BE2C (cell line): ENCODE data around the gene ASB4.
"Not testable (repeated sequence)": the region's sequence is repeated elsewhere in the genome, so short reads cannot be mapped to it uniquely, and the experiment has no call there.

Experiments
- DNase-seq: peaks from one replicate; pipeline ENCODE4 v3.0.0-alpha.2; 2020
- H3K27me3 ChIP-seq: fragments of 250-450 bp; sonication (Bioruptor Pico); 2 replicates; pipeline ENCODE4 v1.5.1; 2020; ENCODE audit warnings: mild to moderate bottlenecking
- H3K36me3 ChIP-seq: fragments of 250-450 bp; sonication (Bioruptor Pico); 2 replicates; pipeline ENCODE4 v1.5.1; 2020; ENCODE audit warnings: mild to moderate bottlenecking
- H3K4me1 ChIP-seq: fragments of 250-450 bp; sonication (Bioruptor Pico); 2 replicates; pipeline ENCODE4 v1.5.1; 2020
- H3K4me3 ChIP-seq: 2 replicates; pipeline ENCODE4 v1.5.1; 2011; ENCODE audit warnings: low read depth, low read length
- H3K9me3 ChIP-seq: fragments of 250-450 bp; sonication (Bioruptor Pico); 2 replicates; pipeline ENCODE4 v1.5.1; 2020
- TF ChIP-seq, protein P1 (sequence below): IDR thresholded peaks from 2 replicates; pipeline ENCODE4 v1.5.1; 2012; ENCODE audit warnings: mild to moderate bottlenecking, low read depth, low read length

ASB4 gene

DNA sequence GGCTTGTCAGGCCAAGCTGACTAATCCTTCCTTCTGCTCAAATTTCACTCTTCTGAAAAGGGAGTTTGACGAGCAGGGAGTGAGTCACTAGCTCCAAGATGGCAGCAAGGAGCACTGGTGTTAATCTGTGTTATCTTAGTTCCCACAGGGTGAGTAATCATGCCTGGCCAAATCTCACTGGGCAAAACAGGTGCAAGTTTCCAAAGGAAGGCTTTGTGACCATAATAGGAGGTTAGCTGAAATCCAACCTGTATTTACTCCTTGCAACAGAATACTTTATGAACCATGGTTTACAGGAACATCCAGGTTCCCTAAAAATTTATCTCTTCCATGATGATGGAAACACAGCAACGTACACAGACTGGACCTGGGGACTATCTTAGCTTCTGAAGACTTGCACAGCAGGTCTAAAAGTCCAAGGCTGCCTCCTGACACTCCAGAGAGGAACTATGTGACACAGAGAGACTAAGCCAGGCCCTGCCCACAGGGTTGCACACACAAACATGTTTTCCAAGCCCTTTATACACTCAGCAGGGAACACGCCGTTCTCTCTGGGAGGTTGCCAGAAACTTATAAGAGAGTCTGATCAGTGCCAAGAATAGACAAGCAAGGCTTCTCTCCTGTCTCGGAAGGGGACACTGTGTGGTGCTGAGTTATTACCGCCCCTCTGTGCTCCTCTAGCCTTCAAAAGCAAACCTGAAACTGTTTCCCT is 64.2 kb downstream of the ASB4 start:
- no peak overlapping the region for H3K4me3 ChIP-seq
- no peaks in the 10 kb centered on the region for H3K4me1 ChIP-seq
- no peaks in the 10 kb centered on the region for H3K9me3 ChIP-seq
- TF ChIP-seq, protein P1, sequence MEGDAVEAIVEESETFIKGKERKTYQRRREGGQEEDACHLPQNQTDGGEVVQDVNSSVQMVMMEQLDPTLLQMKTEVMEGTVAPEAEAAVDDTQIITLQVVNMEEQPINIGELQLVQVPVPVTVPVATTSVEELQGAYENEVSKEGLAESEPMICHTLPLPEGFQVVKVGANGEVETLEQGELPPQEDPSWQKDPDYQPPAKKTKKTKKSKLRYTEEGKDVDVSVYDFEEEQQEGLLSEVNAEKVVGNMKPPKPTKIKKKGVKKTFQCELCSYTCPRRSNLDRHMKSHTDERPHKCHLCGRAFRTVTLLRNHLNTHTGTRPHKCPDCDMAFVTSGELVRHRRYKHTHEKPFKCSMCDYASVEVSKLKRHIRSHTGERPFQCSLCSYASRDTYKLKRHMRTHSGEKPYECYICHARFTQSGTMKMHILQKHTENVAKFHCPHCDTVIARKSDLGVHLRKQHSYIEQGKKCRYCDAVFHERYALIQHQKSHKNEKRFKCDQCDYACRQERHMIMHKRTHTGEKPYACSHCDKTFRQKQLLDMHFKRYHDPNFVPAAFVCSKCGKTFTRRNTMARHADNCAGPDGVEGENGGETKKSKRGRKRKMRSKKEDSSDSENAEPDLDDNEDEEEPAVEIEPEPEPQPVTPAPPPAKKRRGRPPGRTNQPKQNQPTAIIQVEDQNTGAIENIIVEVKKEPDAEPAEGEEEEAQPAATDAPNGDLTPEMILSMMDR: no peak
- peaks cover 6% of the 10 kb centered on the region for H3K27me3 ChIP-seq
- no peaks in the 10 kb centered on the region for H3K36me3 ChIP-seq
- DNase-seq: no peak

DNA sequence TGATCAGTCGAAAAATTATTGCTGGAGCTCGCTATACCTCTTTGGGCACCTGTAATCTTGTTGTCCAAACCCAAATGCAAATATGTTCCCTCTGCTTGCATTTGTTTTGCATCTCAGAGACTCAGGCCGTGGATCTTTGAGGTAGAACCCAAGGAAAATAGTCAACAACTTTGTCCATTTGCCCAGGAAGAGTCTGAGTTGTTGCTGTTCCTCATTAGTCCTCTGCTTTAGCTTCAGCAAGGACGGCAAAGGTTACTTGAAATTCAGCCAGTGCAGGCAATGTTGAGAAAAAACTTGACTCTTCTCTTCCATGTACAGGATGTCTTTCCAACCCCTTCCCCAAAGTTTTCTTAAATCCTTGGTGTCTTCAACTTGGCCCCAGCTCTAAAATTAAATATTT is 64.8 kb downstream of the ASB4 start:
- Histone ChIP-seq H3K36me3 (no peaks in the 10 kb centered on the region), H3K27me3 (peaks cover 6% of the 10 kb centered on the region), H3K9me3 (no peaks in the 10 kb centered on the region), H3K4me3 (no peak overlapping the region), H3K4me1 (no peaks in the 10 kb centered on the region)
- TF ChIP-seq, protein P1: no peak
- DNase-seq: no peak

DNA sequence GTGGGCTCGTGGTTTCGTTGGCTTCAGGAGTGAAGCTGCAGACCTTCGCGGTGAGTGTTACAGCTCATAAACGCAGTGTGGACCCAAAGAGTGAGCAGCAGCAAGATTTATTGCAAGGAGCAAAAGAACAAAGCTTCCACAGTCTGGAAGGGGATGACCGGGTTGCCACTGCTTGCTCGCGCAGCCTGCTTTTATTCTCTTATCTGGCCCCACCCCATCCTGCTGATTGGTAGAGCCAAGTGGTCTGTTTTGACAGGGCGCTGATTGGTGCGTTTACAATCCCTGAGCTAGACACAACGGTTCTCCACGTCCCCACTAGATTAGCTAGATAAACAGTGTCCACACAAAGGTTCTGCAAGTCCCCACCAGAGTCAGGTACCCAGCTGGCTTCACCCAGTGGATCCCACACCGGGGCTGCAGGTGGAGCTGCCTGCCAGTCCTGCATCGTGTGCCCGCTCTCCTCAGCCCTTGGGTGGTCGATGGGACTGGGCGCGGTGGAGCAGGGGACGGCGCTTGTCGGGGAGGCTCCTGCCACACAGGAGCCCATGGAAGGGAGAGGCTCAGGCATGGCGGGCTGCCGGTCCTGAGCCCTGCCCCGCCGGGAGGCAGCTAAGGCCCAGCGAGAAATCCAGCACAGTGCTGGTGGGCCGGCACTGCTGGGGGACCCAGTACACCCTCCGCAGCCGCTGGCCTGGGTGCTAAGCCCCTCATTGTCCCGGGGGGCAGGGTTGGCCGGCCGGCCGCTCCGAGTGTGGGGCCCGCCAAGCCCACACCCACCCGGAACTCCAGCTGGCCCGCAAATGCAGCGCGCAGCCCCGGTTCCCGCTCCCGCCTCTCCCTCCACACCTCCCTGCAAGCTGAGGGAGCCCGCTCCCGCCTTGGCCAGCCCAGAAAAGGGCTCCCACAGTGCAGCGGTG is 66.5 kb downstream of the ASB4 start:
- not testable (repeated sequence) for DNase-seq, H3K4me3 ChIP-seq, H3K4me1 ChIP-seq, H3K36me3 ChIP-seq, H3K27me3 ChIP-seq, H3K9me3 ChIP-seq

DNA sequence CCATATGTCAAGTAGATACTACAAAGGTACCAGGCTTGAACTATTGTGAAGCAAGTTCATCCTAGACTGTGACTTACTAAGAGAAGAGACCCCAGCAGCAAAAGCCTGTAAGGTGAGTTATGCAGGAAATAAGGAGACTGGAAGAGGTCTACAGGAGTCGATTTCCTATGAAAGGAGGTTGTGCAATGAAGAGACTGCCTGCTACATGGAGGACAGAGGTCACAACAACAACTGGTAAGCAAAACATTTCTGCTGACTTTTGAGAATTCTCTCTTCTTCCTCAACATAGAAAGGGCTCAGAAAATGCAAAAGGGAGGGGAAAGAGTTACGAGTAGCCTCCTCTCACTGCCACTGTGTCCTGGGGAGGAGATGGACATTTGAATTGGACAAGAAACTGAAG is 68.2 kb downstream of the ASB4 start:
- DNase-seq: no peak
- Histone ChIP-seq H3K4me1 (no peaks in the 10 kb centered on the region), H3K4me3 (no peak overlapping the region), H3K9me3 (no peaks in the 10 kb centered on the region), H3K36me3 (no peaks in the 10 kb centered on the region), H3K27me3 (peaks cover 8% of the 10 kb centered on the region)
- TF ChIP-seq, protein P1: no peak

DNA sequence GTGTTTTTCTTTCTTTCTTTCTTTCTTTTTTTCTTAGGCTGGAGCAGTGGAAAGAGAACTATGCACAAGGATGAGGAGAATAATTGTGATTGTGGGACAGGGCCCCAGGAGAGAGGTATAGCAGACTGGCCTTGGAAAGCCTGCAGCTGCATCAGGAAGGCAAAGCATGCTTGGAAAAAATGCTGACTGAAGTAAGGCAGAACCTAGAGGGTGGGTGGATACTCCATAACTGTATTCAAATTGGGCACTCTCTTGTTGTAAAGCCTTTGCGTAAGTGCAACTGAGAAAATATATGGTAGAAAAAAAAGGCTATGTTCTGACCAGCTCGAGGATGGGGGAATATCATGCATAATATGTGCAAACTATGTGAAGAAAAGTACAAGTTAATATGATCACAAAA is 71.0 kb downstream of the ASB4 start:
- H3K4me1 ChIP-seq: no peaks in the 10 kb centered on the region
- no peak for DNase-seq
- no peaks in the 10 kb centered on the region for H3K9me3 ChIP-seq

DNA sequence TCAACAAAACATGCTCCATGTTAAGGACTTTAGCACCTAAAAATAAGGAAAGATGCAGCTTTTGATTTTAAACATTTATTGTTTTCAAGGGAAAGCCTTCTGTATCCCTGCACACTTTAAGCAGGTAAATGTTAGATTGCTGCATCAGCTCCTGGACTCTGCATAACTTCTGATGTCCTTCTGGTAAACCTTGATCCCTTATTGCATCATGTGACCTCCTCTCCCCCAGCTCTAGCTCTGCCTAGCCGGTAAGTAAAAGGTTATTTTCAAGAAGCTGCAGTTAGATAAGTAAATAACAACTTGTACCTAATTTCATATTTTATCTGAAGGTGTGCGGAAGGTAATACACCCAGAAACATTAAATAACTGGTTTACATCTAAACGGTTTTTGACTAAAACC is 73.1 kb downstream of the ASB4 start:
- DNase-seq: no peak
- no peaks in the 10 kb centered on the region for H3K9me3 ChIP-seq
- H3K27me3 ChIP-seq: peaks cover 12% of the 10 kb centered on the region
- no peaks in the 10 kb centered on the region for H3K36me3 ChIP-seq
- no peaks in the 10 kb centered on the region for H3K4me1 ChIP-seq
- TF ChIP-seq, protein P1: no peak
- H3K4me3 ChIP-seq: no peak overlapping the region

More for the DNA sequence above, 71.0 kb downstream of the ASB4 start:
- Histone ChIP-seq H3K27me3 (peaks cover 12% of the 10 kb centered on the region), H3K4me3 (no peak overlapping the region), H3K36me3 (no peaks in the 10 kb centered on the region)
- TF ChIP-seq, protein P1: no peak
